Ovary (tissue), 9 donors: ENCODE results near the gene GOLGA1. TPM values are rescaled to one million over a fixed set of nuclear protein-coding genes. Genes with fewer than 3 reads are reported as not detected.

ENCODE experiments used
- DNase-seq, 5 donors: peaks; one replicate each; pipeline ENCODE4 v3.0.0-alpha.2; 2019 to 2020
- H3K27ac ChIP-seq, 2 donors: fragments of 200-600 bp; one replicate each; pipeline versions ENCODE4 v1.5.1 to v1.8.0; 2019 to 2022
- H3K27me3 ChIP-seq: fragments of 200-600 bp; one replicate; pipeline ENCODE4 v1.8.0; 2022
- H3K36me3 ChIP-seq: fragments of 200-600 bp; sonication (generic); one replicate; pipeline ENCODE4 v1.5.1; 2019
- H3K4me1 ChIP-seq: one replicate; pipeline ENCODE4 v1.8.1; 2013; ENCODE audit warnings: mild to moderate bottlenecking, moderate library complexity; ENCODE audit not compliant: insufficient read depth
- H3K4me3 ChIP-seq: fragments of 200-600 bp; sonication (generic); one replicate; pipeline ENCODE4 v1.5.1; 2017
- H3K9me3 ChIP-seq, 2 donors: fragments of 200-600 bp in 1 of 2; sonication (generic) in 1 of 2; one replicate each; pipeline versions ENCODE4 v1.5.1 to v1.8.1; 2013 to 2019; ENCODE audit warnings: mild to moderate bottlenecking in 1 of 2, moderate library complexity in 1 of 2
- EP300 ChIP-seq: sonication (generic); formaldehyde crosslinking; IDR thresholded peaks from one replicate; pipeline ENCODE4 v1.6.1; 2017; ENCODE audit warnings: antibody characterized with exemption
- POLR2A ChIP-seq: fragments of 450-650 bp; IDR thresholded peaks from one replicate; pipeline ENCODE4 v1.6.1; 2017; ENCODE audit warnings: antibody characterized with exemption, mild to moderate bottlenecking, moderate library complexity
- whole genome bisulfite sequencing, 3 donors: extraction: QIAGEN DNeasy Blood & Tissue Kit in 1 of 3; methylation state at CpG; one replicate each; pipeline versions ENCODE4 v1.1.5 to v1.1.7; 2013 to 2017; 5-methylcytosine and 5-hydroxymethylcytosine counted together
- intact Hi-C, 4 donors: fragments of 100-400 bp; cut with DNase I; formaldehyde crosslinking; loops; one replicate each; pipeline versions ENCODE4 v1.11.0 to v1.15.1; 2022 to 2023
- polyA plus RNA-seq, 2 donors: library from polyadenylated mRNA; stranded (reverse); fragments of 200-250 nt in 1 of 2; fragments of 350-450 nt in 1 of 2; fragmentation: Illumina TruSeq in 1 of 2; extraction: RNeasy Lipid Tissue Mini Kit (QIAGEN cat#74804) in 1 of 2; gene quantifications; one replicate each; pipeline ENCODE4 v1.2.3, GENCODE V29; 2013 to 2014
- total RNA-seq, 7 donors: library from RNA; depleted of rRNA in 2 of 7; stranded (reverse); fragments of >200 nt in 2 of 7; fragmentation: NEBNext Ultra II Directional in 3 of 7; extraction: Animal tissue kit (Norgen Biotek cat#: 25700) in 3 of 7; gene quantifications; one replicate each; pipeline versions ENCODE4 v1.1.0 to v1.2.4, GENCODE V29; 2016 to 2023
- TF ChIP-seq, protein P1 (sequence below), 3 donors: fragments of 450-650 bp in 2 of 3; fragments of 200-600 bp in 1 of 3; IDR thresholded peaks; one replicate each; pipeline versions ENCODE4 v1.5.1 to v1.8.0; 2016 to 2022; ENCODE audit warnings: antibody characterized with exemption in 3 of 3, mild to moderate bottlenecking in 1 of 3
- donor health status: DM: no; HTN: no; CAD: no; lungs with moderate emphysema.
- donor health status: DM: no; HTN: no; CAD: no.
- donor health status: Bipolar disorder and iron deficiency.
- donor health status: DM: yes; HTN: yes; CAD: no.
- donor health status: DM: no; HTN: no; CAD: no.
- donor health status: DM: yes; HTN: yes; CAD: no.

GOLGA1 gene
- total and polyA plus RNA-seq, 9 donors, result 7.6 to 26.8 (median 15.4) TPM

DNA sequence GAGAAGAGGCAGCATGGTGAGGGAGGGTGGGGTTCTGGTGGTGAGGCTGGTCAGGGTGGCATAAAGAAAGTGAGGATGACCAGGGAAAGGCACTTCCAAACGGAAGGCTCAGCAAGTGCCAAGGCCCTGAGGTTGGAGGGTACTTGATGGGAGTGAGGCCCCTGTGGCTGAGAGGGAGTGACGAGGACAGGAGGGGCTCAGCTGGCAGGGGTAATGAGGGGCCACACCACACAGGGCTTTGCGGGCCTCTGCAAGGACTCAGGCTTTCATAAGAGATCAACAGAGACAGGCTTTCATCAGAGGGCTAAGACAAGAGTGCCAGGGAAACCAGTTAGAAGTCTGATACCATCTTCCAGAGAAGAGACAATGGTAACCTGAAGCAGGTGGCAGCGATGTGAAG, 55.3 kb downstream of the GOLGA1 start:
- 89 to 93% (median 92%) methylated on average over 4 of the region's 4 CpGs for WGBS, 3 donors
- Histone ChIP-seq H3K27me3 (no peaks in the 10 kb centered on the region), H3K27ac (no peak overlapping the region), H3K4me3 (no peak overlapping the region), H3K4me1 (no peaks in the 10 kb centered on the region), H3K36me3 (no peaks in the 10 kb centered on the region), H3K9me3 (no peaks in the 10 kb centered on the region)
- TF ChIP-seq POLR2A (no peak), EP300 (no peak)
- TF ChIP-seq, protein P1, sequence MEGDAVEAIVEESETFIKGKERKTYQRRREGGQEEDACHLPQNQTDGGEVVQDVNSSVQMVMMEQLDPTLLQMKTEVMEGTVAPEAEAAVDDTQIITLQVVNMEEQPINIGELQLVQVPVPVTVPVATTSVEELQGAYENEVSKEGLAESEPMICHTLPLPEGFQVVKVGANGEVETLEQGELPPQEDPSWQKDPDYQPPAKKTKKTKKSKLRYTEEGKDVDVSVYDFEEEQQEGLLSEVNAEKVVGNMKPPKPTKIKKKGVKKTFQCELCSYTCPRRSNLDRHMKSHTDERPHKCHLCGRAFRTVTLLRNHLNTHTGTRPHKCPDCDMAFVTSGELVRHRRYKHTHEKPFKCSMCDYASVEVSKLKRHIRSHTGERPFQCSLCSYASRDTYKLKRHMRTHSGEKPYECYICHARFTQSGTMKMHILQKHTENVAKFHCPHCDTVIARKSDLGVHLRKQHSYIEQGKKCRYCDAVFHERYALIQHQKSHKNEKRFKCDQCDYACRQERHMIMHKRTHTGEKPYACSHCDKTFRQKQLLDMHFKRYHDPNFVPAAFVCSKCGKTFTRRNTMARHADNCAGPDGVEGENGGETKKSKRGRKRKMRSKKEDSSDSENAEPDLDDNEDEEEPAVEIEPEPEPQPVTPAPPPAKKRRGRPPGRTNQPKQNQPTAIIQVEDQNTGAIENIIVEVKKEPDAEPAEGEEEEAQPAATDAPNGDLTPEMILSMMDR (IDR thresholded peaks at IDR 0.05), result no peak
- intact Hi-C loops, result no loop called here
- DNase-seq, result no peak

DNA sequence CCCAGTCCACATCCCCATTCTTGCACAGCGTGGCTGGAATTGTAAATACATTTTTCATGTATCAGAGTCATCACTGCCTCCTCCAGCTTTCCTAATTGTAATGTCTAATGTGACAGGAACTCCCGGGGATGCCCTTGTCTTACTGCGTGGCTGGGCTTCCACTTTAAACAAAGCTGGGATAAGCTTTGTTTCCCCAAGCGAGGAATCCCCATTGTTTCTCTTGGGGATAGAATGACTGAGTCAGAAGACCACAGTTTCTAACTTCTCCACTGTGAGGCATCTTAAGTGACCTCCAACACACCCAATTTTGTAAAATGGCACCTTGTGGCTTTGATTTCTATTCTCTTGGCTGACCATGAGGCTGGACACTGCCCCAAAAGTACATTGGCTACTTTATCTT, 56.5 kb downstream of the GOLGA1 start:
- Histone ChIP-seq H3K4me3 (no peak overlapping the region), H3K9me3 (no peaks in the 10 kb centered on the region), H3K4me1 (no peaks in the 10 kb centered on the region), H3K27ac (no peak overlapping the region), H3K36me3 (no peaks in the 10 kb centered on the region), H3K27me3 (no peaks in the 10 kb centered on the region)
- TF ChIP-seq, protein P1 (IDR thresholded peaks at IDR 0.05), result no peak
- no peak for TF ChIP-seq EP300
- no peak for TF ChIP-seq POLR2A
- intact Hi-C loops, result no loop called here
- no peak for DNase-seq
- 58 to 77% (median 69%) methylated on average over 4 of the region's 4 CpGs for WGBS, 3 donors

DNA sequence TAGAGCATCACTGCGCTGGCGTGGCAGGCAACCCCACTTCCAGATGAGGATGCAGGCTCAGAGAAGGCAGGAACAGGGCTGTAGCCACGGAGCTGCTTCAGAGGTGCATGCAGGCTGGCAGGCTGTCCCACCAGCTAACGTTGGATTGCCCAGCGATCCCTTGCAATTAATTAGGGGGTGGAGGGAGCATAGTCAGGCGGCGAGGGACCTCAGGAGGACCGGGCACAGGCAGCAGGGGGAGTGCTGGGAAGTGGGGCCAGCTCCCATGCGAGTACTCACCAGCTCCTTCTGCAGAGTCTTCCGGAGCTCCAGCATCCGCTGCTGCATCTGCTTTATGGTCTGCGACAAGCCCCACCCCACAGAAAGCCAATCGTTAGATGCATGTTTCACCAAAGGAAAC, 58.7 kb downstream of the GOLGA1 start:
- no peaks in the 10 kb centered on the region for H3K27me3 ChIP-seq
- 78 to 80% (median 78%) methylated on average over 11 to 13 of the region's 13 CpGs for WGBS, 3 donors
- H3K4me1 ChIP-seq, result peaks cover 2% of the 10 kb centered on the region
- no peak overlapping the region for H3K4me3 ChIP-seq
- TF ChIP-seq POLR2A (no peak), EP300 (no peak)
- TF ChIP-seq, protein P1 (IDR thresholded peaks at IDR 0.05), result no peak
- no peak for DNase-seq
- intact Hi-C loops, result no loop called here
- H3K27ac ChIP-seq, result no peak overlapping the region
- no peaks in the 10 kb centered on the region for H3K36me3 ChIP-seq
- no peaks in the 10 kb centered on the region for H3K9me3 ChIP-seq

- DNase-seq, result no peak
- intact Hi-C loops, result no loop called here
- H3K4me1 ChIP-seq, result peaks cover 2% of the 10 kb centered on the region
- 94 to 97% (median 94%) methylated on average over 15 to 16 of the region's 16 CpGs for WGBS, 3 donors
- H3K27me3 ChIP-seq, result no peaks in the 10 kb centered on the region
- no peak overlapping the region for H3K27ac ChIP-seq
- no peaks in the 10 kb centered on the region for H3K9me3 ChIP-seq
- H3K36me3 ChIP-seq, result no peaks in the 10 kb centered on the region
- TF ChIP-seq POLR2A, result no peak
- H3K4me3 ChIP-seq, result no peak overlapping the region
These were observed 59.6 kb downstream of the GOLGA1 start for GRCh38 chr9:124881138-124881743.

GRCh38 chr9:124880501-124880900, 60.4 kb downstream of the GOLGA1 start:
- intact Hi-C loops, result no loop called here
- H3K9me3 ChIP-seq, result no peaks in the 10 kb centered on the region

More at GRCh38 chr9:124880501-124880900, 60.4 kb downstream of the GOLGA1 start:
- WGBS, 3 donors, result 68 to 73% (median 71%) methylated on average over 9 of the region's 9 CpGs
- Histone ChIP-seq H3K4me3 (no peak overlapping the region), H3K4me1 (peaks cover 2% of the 10 kb centered on the region), H3K27ac (no peak overlapping the region), H3K27me3 (no peaks in the 10 kb centered on the region), H3K36me3 (no peaks in the 10 kb centered on the region)
- no peak for DNase-seq
- TF ChIP-seq, protein P1 (IDR thresholded peaks at IDR 0.05), result no peak
- TF ChIP-seq POLR2A, result no peak
- no peak for TF ChIP-seq EP300
